ENCODE measurements around the gene HOXC13.

HOXC13 gene

GRCh38 chr12:53939141-53940108 lies 794 bp downstream of the HOXC13 start:
- DNase-seq, result no peak

GRCh38 chr12:53940443-53941014 lies 1.9 kb downstream of the HOXC13 start:
- no peak for DNase-seq

- no peak for DNase-seq
Measured at GRCh38 chr12:53941187-53941586, 2.6 kb downstream of the HOXC13 start.

GRCh38 chr12:53941750-53942149 lies 3.1 kb downstream of the HOXC13 start:
- no peak for DNase-seq

GRCh38 chr12:53942467-53942997 lies 3.9 kb downstream of the HOXC13 start:
- no peak for DNase-seq

GRCh38 chr12:53944209-53944608 lies 5.6 kb downstream of the HOXC13 start:
- no peak for DNase-seq

- no peak for DNase-seq
Measured at GRCh38 chr12:53944907-53945847, 6.5 kb downstream of the HOXC13 start.

GRCh38 chr12:53947743-53948142 lies 9.1 kb downstream of the HOXC13 start:
- no peak for DNase-seq

- DNase-seq, result no peak
Measured at GRCh38 chr12:53948650-53949593, 10.3 kb downstream of the HOXC13 start.

- DNase-seq, result no peak
Measured at GRCh38 chr12:53949631-53950436, 11.2 kb downstream of the HOXC13 start.

- no peak for DNase-seq
Measured at GRCh38 chr12:53950437-53950773, 11.8 kb downstream of the HOXC13 start.

GRCh38 chr12:53950789-53951576 lies 12.4 kb downstream of the HOXC13 start:
- no peak for DNase-seq

GRCh38 chr12:53951577-53952334 lies 13.1 kb downstream of the HOXC13 start:
- no peak for DNase-seq

GRCh38 chr12:53952335-53952694 lies 13.7 kb downstream of the HOXC13 start:
- DNase-seq, result no peak

- DNase-seq, result no peak
Measured at GRCh38 chr12:53952871-53953734, 14.5 kb downstream of the HOXC13 start.

- DNase-seq, result no peak
Measured at GRCh38 chr12:53953831-53954693, 15.4 kb downstream of the HOXC13 start.

- DNase-seq, result no peak
Measured at GRCh38 chr12:53954694-53955035, 16.0 kb downstream of the HOXC13 start, which contains the start of gene HOXC12. TSS of gene HOXC12 (plus strand) at chr12:53954903. CDS start at chr12:53954930, 27 bp downstream.
